Body of pancreas (tissue), 2 donors: Measurements from ENCODE around the gene ZFYVE16. TPM values are rescaled to one million over a fixed set of nuclear protein-coding genes. Genes with fewer than 3 reads are reported as not detected.

ENCODE experiments used
- small RNA-seq: library from RNA; depleted of rRNA; stranded (forward); fragments of <200 nt; gene quantifications from one replicate; pipeline ENCODE3, GENCODE V24; 2016
- total RNA-seq, 2 donors: library from RNA; depleted of rRNA; stranded (reverse); fragments of >200 nt; gene quantifications; one replicate each; pipeline ENCODE4 v1.1.0, GENCODE V29; 2016

ZFYVE16 gene
- total RNA-seq, 2 donors from 2014 or later: 10.2 to 19.5 TPM

Small RNA genes within 50 kb of the gene (small RNA-seq; reads per million reads assigned to genes)
- not detected for gene RNU6-211P

Other genes starting within 250 kb of the ZFYVE16 start
- 10 to 100 TPM; 23.3 to 26.7 TPM for gene SERINC5, start 152.0 kb upstream of the ZFYVE16 start, total RNA-seq
- gene SPZ1, start 88.1 kb upstream of the ZFYVE16 start, total RNA-seq: not detected
- 1 to 10 TPM; 1.6 to 4.6 TPM for gene FAM151B, start 80.0 kb downstream of the ZFYVE16 start, total RNA-seq
- gene ANKRD34B, start 162.2 kb downstream of the ZFYVE16 start, total RNA-seq: not detected
- gene MSH3, start 246.6 kb downstream of the ZFYVE16 start, total RNA-seq: 10 to 100 TPM in 1 of 2 donors, 1 to 10 TPM in 1; 9.2 to 10.9 TPM
- 1 to 10 TPM; 1.8 to 2.0 TPM for gene DHFR, start 246.9 kb downstream of the ZFYVE16 start, total RNA-seq